GM23338 (cell line): ENCODE results near the gene ENOX2. TPM values are rescaled to one million over a fixed set of nuclear protein-coding genes. Genes with fewer than 3 reads are reported as not detected.

Source experiments
- ATAC-seq: fragments of 200-7000 bp; cut with Tn5 transposase; 3 replicates; pipeline ENCODE4 v1.9.1; 2020
- DNase-seq: peaks from one replicate; pipeline ENCODE4 v3.0.0-alpha.2; 2015; ENCODE audit warnings: low spot score
- H2AFZ ChIP-seq: fragments of 200-600 bp; sonication (generic); 2 replicates; pipeline ENCODE4 v1.8.0; 2016; ENCODE audit warnings: antibody characterized with exemption, mild to moderate bottlenecking, moderate library complexity
- H3F3A ChIP-seq: fragments of 200-600 bp; sonication (generic); replicated peaks from 2 replicates; pipeline ENCODE4 v1.8.0; 2017; ENCODE audit warnings: antibody characterized with exemption, mixed run types, low read depth
- H3K27ac ChIP-seq: fragments of 200-600 bp; sonication (generic); 2 replicates; pipeline ENCODE4 v1.6.1; 2016; ENCODE audit warnings: low read depth
- H3K27me3 ChIP-seq: fragments of 200-600 bp; sonication (generic); 2 replicates; pipeline ENCODE4 v1.8.0; 2016; ENCODE audit warnings: mild to moderate bottlenecking, mixed run types, moderate library complexity; ENCODE audit not compliant: insufficient read depth
- H3K36me3 ChIP-seq: fragments of 200-600 bp; sonication (generic); 2 replicates; pipeline ENCODE4 v1.8.0; 2016; ENCODE audit warnings: mild to moderate bottlenecking; ENCODE audit not compliant: insufficient read depth
- H3K4me1 ChIP-seq: fragments of 200-600 bp; sonication (generic); 2 replicates; pipeline ENCODE4 v1.8.0; 2016; ENCODE audit warnings: mild to moderate bottlenecking, moderate library complexity; ENCODE audit not compliant: insufficient read depth
- H3K4me2 ChIP-seq: fragments of 200-600 bp; sonication (generic); 2 replicates; pipeline ENCODE4 v1.7.1; 2017; ENCODE audit warnings: mixed run types
- H3K4me3 ChIP-seq: fragments of 200-600 bp; sonication (generic); 2 replicates; pipeline ENCODE4 v1.6.1; 2016; ENCODE audit warnings: mixed run types
- H3K79me2 ChIP-seq: fragments of 200-600 bp; sonication (generic); replicated peaks from 2 replicates; pipeline ENCODE4 v1.8.0; 2017; ENCODE audit warnings: mild to moderate bottlenecking; ENCODE audit not compliant: insufficient read depth
- H3K9me2 ChIP-seq: fragments of 200-600 bp; sonication (generic); 2 replicates; pipeline ENCODE4 v1.8.0; 2017; ENCODE audit not compliant: insufficient read depth
- H4K20me1 ChIP-seq: fragments of 200-600 bp; sonication (generic); replicated peaks from 2 replicates; pipeline ENCODE4 v1.8.0; 2017; ENCODE audit warnings: mild to moderate bottlenecking; ENCODE audit not compliant: insufficient read depth
- H3K27ac Mint-ChIP-seq: 2 replicates; pipeline ENCODE4 v1.8.0; 2020; ENCODE audit warnings: inconsistent platforms, mild to moderate bottlenecking, moderate library complexity, mixed read lengths
- H3K27me3 Mint-ChIP-seq: 3 replicates; pipeline ENCODE4 v1.8.0; 2022; ENCODE audit warnings: low read depth, mild to moderate bottlenecking, moderate library complexity, mixed read lengths, inconsistent platforms; ENCODE audit not compliant: insufficient read depth, poor library complexity
- H3K36me3 Mint-ChIP-seq: 3 replicates; pipeline ENCODE4 v1.8.0; 2021; ENCODE audit warnings: low read depth, mild to moderate bottlenecking, inconsistent platforms, moderate library complexity, mixed read lengths
- H3K4me1 Mint-ChIP-seq: 3 replicates; pipeline ENCODE4 v1.8.0; 2020; ENCODE audit warnings: mild to moderate bottlenecking, inconsistent platforms, mixed read lengths
- H3K4me3 Mint-ChIP-seq: 3 replicates; pipeline ENCODE4 v1.8.0; 2021; ENCODE audit warnings: moderate library complexity, mild to moderate bottlenecking, inconsistent platforms, mixed read lengths
- H3K9me3 Mint-ChIP-seq: 3 replicates; pipeline ENCODE4 v1.8.0; 2020; ENCODE audit warnings: moderate library complexity, mild to moderate bottlenecking, inconsistent platforms, mixed read lengths
- CREB1 ChIP-seq: fragments of 250-450 bp; sonication (Bioruptor Pico); IDR thresholded peaks from 2 replicates; pipeline ENCODE4 v1.5.0; 2020; ENCODE audit warnings: low read depth, mild to moderate bottlenecking, moderate library complexity
- CTCF ChIP-seq, 2 experiments: fragments of 200-600 bp in 1 of 2; sonication (generic) in 1 of 2; conservative IDR thresholded peaks; 2 replicates each; pipeline versions ENCODE4 v1.5.1 to v1.6.1; 2016 to 2017; ENCODE audit warnings: antibody characterized with exemption in 2 of 2, low read depth in 2 of 2, mild to moderate bottlenecking in 2 of 2, moderate library complexity in 1 of 2
- ETS1 ChIP-seq: IDR thresholded peaks from 2 replicates; pipeline ENCODE4 v1.6.1; 2016; ENCODE audit warnings: antibody characterized with exemption
- EZH2 ChIP-seq: fragments of 200-600 bp; sonication (generic); IDR thresholded peaks from one replicate; pipeline ENCODE4 v1.8.0; 2017; ENCODE audit warnings: antibody characterized with exemption, mild to moderate bottlenecking, low read depth; ENCODE audit not compliant: unreplicated experiment
- EZH2phosphoT487 ChIP-seq: fragments of 200-600 bp; sonication (generic); IDR thresholded peaks from one replicate; pipeline ENCODE4 v1.8.1; 2018; ENCODE audit warnings: antibody characterized with exemption; ENCODE audit not compliant: unreplicated experiment
- JUNB ChIP-seq: IDR thresholded peaks from one replicate; pipeline ENCODE4 v1.6.1; 2016; ENCODE audit warnings: antibody characterized with exemption; ENCODE audit not compliant: unreplicated experiment
- NANOG ChIP-seq: IDR thresholded peaks from 2 replicates; pipeline ENCODE4 v1.6.1; 2016; ENCODE audit warnings: antibody characterized with exemption, borderline replicate concordance
- POLR2AphosphoS5 ChIP-seq: IDR thresholded peaks from 2 replicates; pipeline ENCODE4 v1.6.1; 2016; ENCODE audit warnings: antibody characterized with exemption, low read depth
- REST ChIP-seq: IDR thresholded peaks from one replicate; pipeline ENCODE4 v1.6.1; 2018; ENCODE audit warnings: antibody characterized with exemption; ENCODE audit not compliant: unreplicated experiment
- STAT1 ChIP-seq: IDR thresholded peaks from one replicate; pipeline ENCODE4 v1.6.1; 2016; ENCODE audit warnings: antibody characterized with exemption; ENCODE audit not compliant: unreplicated experiment
- ZNF114 ChIP-seq: fragments of 250-450 bp; sonication (Bioruptor Pico); IDR thresholded peaks from 2 replicates; pipeline ENCODE4 v1.5.0; 2020; ENCODE audit warnings: mild to moderate bottlenecking, moderate library complexity
- ZNF331 ChIP-seq: fragments of 250-450 bp; sonication (Bioruptor Pico); IDR thresholded peaks from 2 replicates; pipeline ENCODE4 v1.5.0; 2020; ENCODE audit warnings: low read depth, mild to moderate bottlenecking, moderate library complexity
- polyA plus RNA-seq: library from polyadenylated mRNA; unstranded; fragments of >200 nt; fragmentation: Nextera tagmentation; extraction: Ambion mirVana; gene quantifications from 2 replicates; pipeline ENCODE4 v1.2.1, GENCODE V29; 2016
- total RNA-seq: library from RNA; depleted of rRNA; stranded (reverse); fragments of >200 nt; shearing (Covaris generic); gene quantifications from 2 replicates; pipeline ENCODE4 v1.2.3, GENCODE V29; 2014
- TF ChIP-seq, protein P1 (sequence below): fragments of 250-450 bp; sonication (Bioruptor Pico); IDR thresholded peaks from 2 replicates; pipeline ENCODE4 v1.5.0; 2020; ENCODE audit warnings: mild to moderate bottlenecking, moderate library complexity

The ENOX2 gene
- total and polyA plus RNA-seq, 2 experiments from 2014 or later: 9.6 to 11.2 TPM

DNA sequence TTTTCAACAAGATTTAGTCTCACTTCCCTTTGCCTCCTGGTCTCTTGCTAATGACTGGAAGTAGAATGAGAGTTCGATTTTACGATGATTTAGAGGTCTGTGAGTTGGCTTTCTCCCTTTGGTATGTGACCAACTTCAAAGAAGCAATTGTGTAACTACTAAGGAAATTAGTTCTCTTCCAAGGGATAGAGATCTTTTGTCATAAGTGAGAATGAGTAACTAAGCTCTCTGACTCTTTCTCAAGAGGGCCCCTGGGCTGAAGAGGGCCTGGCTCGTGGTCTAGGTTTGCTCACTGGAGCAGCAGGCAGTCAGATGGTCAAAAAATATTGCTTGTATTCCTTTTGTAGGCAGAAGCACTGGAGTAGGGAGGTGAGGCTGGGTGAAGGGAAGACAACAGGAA lies 176.3 kb downstream of the ENOX2 start:
- peaks cover 4% of the 10 kb centered on the region for H3K27me3 Mint-ChIP-seq
- H3K36me3 ChIP-seq: peaks cover 5% of the 10 kb centered on the region; the same call in 1 of the 2 replicates
- TF ChIP-seq ZNF331 (CRISPR knock-in tag): no peak
- TF ChIP-seq CTCF (conservative IDR thresholded peaks at IDR 0.05; ENCODE audit: low read depth in 2 of 2): no peak
- TF ChIP-seq JUNB: no peak
- no peak for TF ChIP-seq EZH2phosphoT487
- TF ChIP-seq STAT1: no peak
- TF ChIP-seq ETS1: no peak
- TF ChIP-seq, protein P1, sequence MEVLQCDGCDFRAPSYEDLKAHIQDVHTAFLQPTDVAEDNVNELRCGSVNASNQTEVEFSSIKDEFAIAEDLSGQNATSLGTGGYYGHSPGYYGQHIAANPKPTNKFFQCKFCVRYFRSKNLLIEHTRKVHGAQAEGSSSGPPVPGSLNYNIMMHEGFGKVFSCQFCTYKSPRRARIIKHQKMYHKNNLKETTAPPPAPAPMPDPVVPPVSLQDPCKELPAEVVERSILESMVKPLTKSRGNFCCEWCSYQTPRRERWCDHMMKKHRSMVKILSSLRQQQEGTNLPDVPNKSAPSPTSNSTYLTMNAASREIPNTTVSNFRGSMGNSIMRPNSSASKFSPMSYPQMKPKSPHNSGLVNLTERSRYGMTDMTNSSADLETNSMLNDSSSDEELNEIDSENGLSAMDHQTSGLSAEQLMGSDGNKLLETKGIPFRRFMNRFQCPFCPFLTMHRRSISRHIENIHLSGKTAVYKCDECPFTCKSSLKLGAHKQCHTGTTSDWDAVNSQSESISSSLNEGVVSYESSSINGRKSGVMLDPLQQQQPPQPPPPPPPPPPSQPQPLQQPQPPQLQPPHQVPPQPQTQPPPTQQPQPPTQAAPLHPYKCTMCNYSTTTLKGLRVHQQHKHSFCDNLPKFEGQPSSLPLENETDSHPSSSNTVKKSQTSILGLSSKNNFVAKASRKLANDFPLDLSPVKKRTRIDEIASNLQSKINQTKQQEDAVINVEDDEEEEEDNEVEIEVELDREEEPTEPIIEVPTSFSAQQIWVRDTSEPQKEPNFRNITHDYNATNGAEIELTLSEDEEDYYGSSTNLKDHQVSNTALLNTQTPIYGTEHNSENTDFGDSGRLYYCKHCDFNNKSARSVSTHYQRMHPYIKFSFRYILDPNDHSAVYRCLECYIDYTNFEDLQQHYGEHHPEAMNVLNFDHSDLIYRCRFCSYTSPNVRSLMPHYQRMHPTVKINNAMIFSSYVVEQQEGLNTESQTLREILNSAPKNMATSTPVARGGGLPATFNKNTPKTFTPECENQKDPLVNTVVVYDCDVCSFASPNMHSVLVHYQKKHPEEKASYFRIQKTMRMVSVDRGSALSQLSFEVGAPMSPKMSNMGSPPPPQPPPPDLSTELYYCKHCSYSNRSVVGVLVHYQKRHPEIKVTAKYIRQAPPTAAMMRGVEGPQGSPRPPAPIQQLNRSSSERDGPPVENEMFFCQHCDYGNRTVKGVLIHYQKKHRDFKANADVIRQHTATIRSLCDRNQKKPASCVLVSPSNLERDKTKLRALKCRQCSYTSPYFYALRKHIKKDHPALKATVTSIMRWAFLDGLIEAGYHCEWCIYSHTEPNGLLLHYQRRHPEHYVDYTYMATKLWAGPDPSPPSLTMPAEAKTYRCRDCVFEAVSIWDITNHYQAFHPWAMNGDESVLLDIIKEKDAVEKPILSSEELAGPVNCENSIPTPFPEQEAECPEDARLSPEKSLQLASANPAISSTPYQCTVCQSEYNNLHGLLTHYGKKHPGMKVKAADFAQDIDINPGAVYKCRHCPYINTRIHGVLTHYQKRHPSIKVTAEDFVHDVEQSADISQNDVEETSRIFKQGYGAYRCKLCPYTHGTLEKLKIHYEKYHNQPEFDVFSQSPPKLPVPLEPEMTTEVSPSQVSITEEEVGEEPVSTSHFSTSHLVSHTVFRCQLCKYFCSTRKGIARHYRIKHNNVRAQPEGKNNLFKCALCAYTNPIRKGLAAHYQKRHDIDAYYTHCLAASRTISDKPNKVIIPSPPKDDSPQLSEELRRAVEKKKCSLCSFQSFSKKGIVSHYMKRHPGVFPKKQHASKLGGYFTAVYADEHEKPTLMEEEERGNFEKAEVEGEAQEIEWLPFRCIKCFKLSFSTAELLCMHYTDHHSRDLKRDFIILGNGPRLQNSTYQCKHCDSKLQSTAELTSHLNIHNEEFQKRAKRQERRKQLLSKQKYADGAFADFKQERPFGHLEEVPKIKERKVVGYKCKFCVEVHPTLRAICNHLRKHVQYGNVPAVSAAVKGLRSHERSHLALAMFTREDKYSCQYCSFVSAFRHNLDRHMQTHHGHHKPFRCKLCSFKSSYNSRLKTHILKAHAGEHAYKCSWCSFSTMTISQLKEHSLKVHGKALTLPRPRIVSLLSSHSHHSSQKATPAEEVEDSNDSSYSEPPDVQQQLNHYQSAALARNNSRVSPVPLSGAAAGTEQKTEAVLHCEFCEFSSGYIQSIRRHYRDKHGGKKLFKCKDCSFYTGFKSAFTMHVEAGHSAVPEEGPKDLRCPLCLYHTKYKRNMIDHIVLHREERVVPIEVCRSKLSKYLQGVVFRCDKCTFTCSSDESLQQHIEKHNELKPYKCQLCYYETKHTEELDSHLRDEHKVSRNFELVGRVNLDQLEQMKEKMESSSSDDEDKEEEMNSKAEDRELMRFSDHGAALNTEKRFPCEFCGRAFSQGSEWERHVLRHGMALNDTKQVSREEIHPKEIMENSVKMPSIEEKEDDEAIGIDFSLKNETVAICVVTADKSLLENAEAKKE (CRISPR knock-in tag): no peak
- TF ChIP-seq CREB1: no peak
- no peak for TF ChIP-seq NANOG
- no peak for TF ChIP-seq POLR2AphosphoS5
- TF ChIP-seq EZH2: no peak
- TF ChIP-seq REST: no peak
- no peak for TF ChIP-seq ZNF114 (CRISPR knock-in tag)
- no peaks in the 10 kb centered on the region for H3K27me3 ChIP-seq
- no peak overlapping the region for H3K4me3 ChIP-seq
- no peak overlapping the region for H3K4me3 Mint-ChIP-seq
- no peak overlapping the region for H3K27ac Mint-ChIP-seq
- peaks cover 22% of the 10 kb centered on the region for H3K9me3 Mint-ChIP-seq
- no peaks in the 10 kb centered on the region for H3K79me2 ChIP-seq
- H3K4me1 Mint-ChIP-seq: peaks cover 4% of the 10 kb centered on the region
- peaks cover 18% of the 10 kb centered on the region; the same call in 2 of the 3 replicates for H3K36me3 Mint-ChIP-seq
- H4K20me1 ChIP-seq: no peaks in the 10 kb centered on the region
- H2AFZ ChIP-seq: no peak overlapping the region
- DNase-seq (no peak), ATAC-seq (no peak)
- no peaks in the 10 kb centered on the region for H3F3A ChIP-seq
- H3K4me2 ChIP-seq: no peak overlapping the region
- H3K27ac ChIP-seq: no peak overlapping the region
- no peaks in the 10 kb centered on the region for H3K9me2 ChIP-seq
- H3K4me1 ChIP-seq: no peaks in the 10 kb centered on the region
